Smooth muscle cell (in vitro differentiated cells): Measurements from ENCODE around the gene MALAT1. TPM values are rescaled to one million over a fixed set of nuclear protein-coding genes. Genes with fewer than 3 reads are reported as not detected.
A peak's percentile ranks its signal among the peaks of the same experiment; 100 is the strongest.

Experiments
- DNase-seq: peaks from one replicate; lab custom pipeline; 2025; ENCODE audit not compliant: unreplicated experiment; lab: John Stamatoyannopoulos, UW
- H2AFZ ChIP-seq: fragments of 200-600 bp; sonication (generic); 2 replicates; pipeline ENCODE4 v1.6.0; 2016; ENCODE audit warnings: antibody characterized with exemption, low read depth, mild to moderate bottlenecking
- H3F3A ChIP-seq: fragments of 200-600 bp; sonication (generic); 2 replicates; pipeline ENCODE4 v1.6.0; 2017; ENCODE audit warnings: antibody characterized with exemption, low read depth
- H3K27ac ChIP-seq: fragments of 200-600 bp; sonication (generic); 2 replicates; pipeline ENCODE4 v1.5.1; 2016; ENCODE audit warnings: low read depth, mild to moderate bottlenecking
- H3K27me3 ChIP-seq: fragments of 200-600 bp; sonication (generic); 2 replicates; pipeline ENCODE4 v1.6.1; 2016; ENCODE audit warnings: low read depth, mild to moderate bottlenecking
- H3K36me3 ChIP-seq: fragments of 200-600 bp; sonication (generic); 2 replicates; pipeline ENCODE4 v1.5.1; 2016; ENCODE audit warnings: low read depth
- H3K4me1 ChIP-seq: fragments of 200-600 bp; sonication (generic); 2 replicates; pipeline ENCODE4 v1.5.1; 2016; ENCODE audit warnings: low read depth
- H3K4me2 ChIP-seq: fragments of 200-600 bp; sonication (generic); 2 replicates; pipeline ENCODE4 v1.6.0; 2016; ENCODE audit warnings: mild to moderate bottlenecking
- H3K4me3 ChIP-seq: fragments of 200-600 bp; sonication (generic); 2 replicates; pipeline ENCODE4 v1.5.1; 2016; ENCODE audit warnings: mild to moderate bottlenecking
- H3K79me2 ChIP-seq: fragments of 200-600 bp; sonication (generic); 2 replicates; pipeline ENCODE4 v1.6.0; 2016; ENCODE audit warnings: low read depth, mild to moderate bottlenecking
- H3K9ac ChIP-seq: fragments of 200-600 bp; sonication (generic); 2 replicates; pipeline ENCODE4 v1.6.0; 2016; ENCODE audit warnings: low read depth
- H3K9me3 ChIP-seq: fragments of 200-600 bp; sonication (generic); replicated peaks from 2 replicates; pipeline ENCODE4 v1.5.1; 2016; ENCODE audit warnings: low read depth
- H4K20me1 ChIP-seq: fragments of 200-600 bp; sonication (generic); 2 replicates; pipeline ENCODE4 v1.6.0; 2016; ENCODE audit warnings: low read depth
- CTCF ChIP-seq: fragments of 200-600 bp; sonication (generic); IDR thresholded peaks from 2 replicates; pipeline ENCODE4 v1.5.1; 2017; ENCODE audit warnings: borderline replicate concordance, mild to moderate bottlenecking, antibody characterized with exemption; ENCODE audit not compliant: insufficient read depth, poor library complexity, severe bottlenecking
- WGBS: methylation state at CpG from one replicate; pipeline ENCODE4 v1.1.7; 2016; ENCODE audit warnings: low lambda C conversion rate; 5-methylcytosine and 5-hydroxymethylcytosine counted together
- polyA plus RNA-seq: library from polyadenylated mRNA; unstranded; fragments of >200 nt; fragmentation: Nextera tagmentation; extraction: Ambion mirVana; gene quantifications from 2 replicates; pipeline ENCODE4 v1.2.1, GENCODE V29; 2016
- total RNA-seq: library from RNA; depleted of rRNA; stranded (reverse); fragments of >200 nt; gene quantifications from 2 replicates; pipeline ENCODE4 v1.2.3, GENCODE V29; 2014

Gene MALAT1
- total and polyA plus RNA-seq, 2 experiments from 2014 or later = 6,158 to 7,386 TPM

GRCh38 chr11:65546217-65546958 lies 47.5 kb downstream of the MALAT1 start:
- H3K9me3 ChIP-seq = no peaks in the 10 kb centered on the region
- no peak overlapping the region for H3K9ac ChIP-seq
- H3K4me1 ChIP-seq = no peaks in the 10 kb centered on the region
- no peak for DNase-seq
- peak overlapping the region; percentile 34 for H3K4me3 ChIP-seq
- H3K36me3 ChIP-seq = no peaks in the 10 kb centered on the region
- H4K20me1 ChIP-seq = no peaks in the 10 kb centered on the region
- WGBS = 22% methylated on average over 52 of the region's 64 CpGs
- peak overlapping the region; percentile 61 for H3K4me2 ChIP-seq
- H3K27me3 ChIP-seq = no peaks in the 10 kb centered on the region
- no peaks in the 10 kb centered on the region for H3K79me2 ChIP-seq
- H2AFZ ChIP-seq = no peak overlapping the region
- TF ChIP-seq CTCF = no peak
- no peak overlapping the region for H3K27ac ChIP-seq
- H3F3A ChIP-seq = peaks cover 5% of the 10 kb centered on the region

- no peaks in the 10 kb centered on the region for H4K20me1 ChIP-seq
- no peaks in the 10 kb centered on the region for H3K36me3 ChIP-seq
- H3K79me2 ChIP-seq = no peaks in the 10 kb centered on the region
- no peaks in the 10 kb centered on the region for H3K9me3 ChIP-seq
- no peak for TF ChIP-seq CTCF
- no peaks in the 10 kb centered on the region for H3K4me1 ChIP-seq
- H3K4me3 ChIP-seq = no peak overlapping the region
- no peak overlapping the region for H3K27ac ChIP-seq
- H3K4me2 ChIP-seq = no peak overlapping the region
- DNase-seq = no peak
- H2AFZ ChIP-seq = no peak overlapping the region
- H3K27me3 ChIP-seq = no peaks in the 10 kb centered on the region
- H3K9ac ChIP-seq = no peak overlapping the region
- no peaks in the 10 kb centered on the region for H3F3A ChIP-seq
- 58% methylated on average over 42 of the region's 52 CpGs for WGBS
Measured at GRCh38 chr11:65547446-65548125, 48.7 kb downstream of the MALAT1 start.

- Histone ChIP-seq H3F3A (no peaks in the 10 kb centered on the region), H3K4me3 (no peak overlapping the region), H3K27me3 (no peaks in the 10 kb centered on the region), H3K4me1 (no peaks in the 10 kb centered on the region), H3K79me2 (no peaks in the 10 kb centered on the region), H3K27ac (no peak overlapping the region), H2AFZ (no peak overlapping the region), H3K9ac (no peak overlapping the region), H3K4me2 (no peak overlapping the region), H4K20me1 (no peaks in the 10 kb centered on the region), H3K36me3 (no peaks in the 10 kb centered on the region), H3K9me3 (no peaks in the 10 kb centered on the region)
- DNase-seq = no peak
- TF ChIP-seq CTCF = no peak
- WGBS = 89% methylated on average over 3 of the region's 3 CpGs
Measured at GRCh38 chr11:65548395-65548794, 49.5 kb downstream of the MALAT1 start.

- DNase-seq = no peak
- Histone ChIP-seq H3K9ac (no peak overlapping the region), H3K9me3 (no peaks in the 10 kb centered on the region), H4K20me1 (no peaks in the 10 kb centered on the region), H3F3A (no peaks in the 10 kb centered on the region), H3K36me3 (no peaks in the 10 kb centered on the region), H3K4me3 (no peak overlapping the region), H3K27me3 (no peaks in the 10 kb centered on the region), H3K79me2 (no peaks in the 10 kb centered on the region), H2AFZ (no peak overlapping the region), H3K27ac (no peak overlapping the region), H3K4me1 (no peaks in the 10 kb centered on the region), H3K4me2 (no peak overlapping the region)
- TF ChIP-seq CTCF = no peak
- 86% methylated on average over 3 of the region's 3 CpGs for WGBS
Measured at GRCh38 chr11:65549096-65549495, 50.3 kb downstream of the MALAT1 start.
